PFSK-1 (cell line): Measurements from ENCODE around the gene OCEL1.

Experiments used
- POLR2AphosphoS5 ChIP-seq: IDR thresholded peaks from 2 replicates; pipeline ENCODE4 v1.6.1; 2012; ENCODE audit warnings: low read depth, mild to moderate bottlenecking, control low read depth, low read length, moderate library complexity
- SIN3A ChIP-seq: IDR thresholded peaks from 2 replicates; pipeline ENCODE4 v1.6.1; 2012; ENCODE audit warnings: mild to moderate bottlenecking, low read length, moderate library complexity, borderline replicate concordance; ENCODE audit not compliant: insufficient read depth

- TF ChIP-seq POLR2AphosphoS5 (no peak), SIN3A (no peak)
These were observed 12.0 kb downstream of the OCEL1 start for GRCh38 chr19:17237747-17238706.
